ENCODE results near the gene RAET1L.
"Not testable (repeated sequence)": the region's sequence is repeated elsewhere in the genome, so short reads cannot be mapped to it uniquely, and the experiment has no call there.

Gene RAET1L

GRCh38 chr6:150028799-150029198 lies 3.5 kb upstream of the RAET1L start:
- no peak overlapping the region for H3K4me3 ChIP-seq
- no peak for DNase-seq (ENCODE audit: low read depth, low spot score)
- H3K9ac ChIP-seq (ENCODE audit: insufficient read length): no peak overlapping the region
- no peaks in the 10 kb centered on the region for H3K36me3 ChIP-seq (ENCODE audit: insufficient read depth, low read length)
- H3K9me3 ChIP-seq (ENCODE audit: low read depth, low read length): no peaks in the 10 kb centered on the region
- no peak overlapping the region for H3K27ac ChIP-seq
- no peak for TF ChIP-seq EZH2 (IDR thresholded peaks at IDR 0.05)
- TF ChIP-seq POLR2AphosphoS5 (IDR thresholded peaks at IDR 0.05; ENCODE audit: borderline replicate concordance, low read depth, low read length): no peak

GRCh38 chr6:150027806-150028565 lies 2.7 kb upstream of the RAET1L start:
- Histone ChIP-seq H3K9me3 (ENCODE audit: low read depth, low read length) (no peaks in the 10 kb centered on the region), H3K36me3 (ENCODE audit: insufficient read depth, low read length) (no peaks in the 10 kb centered on the region), H3K4me3 (no peak overlapping the region), H3K27ac (no peak overlapping the region), H3K9ac (ENCODE audit: insufficient read length) (no peak overlapping the region)
- TF ChIP-seq POLR2AphosphoS5 (IDR thresholded peaks at IDR 0.05; ENCODE audit: borderline replicate concordance, low read depth, low read length) (no peak), FOXP2 (optimal IDR thresholded peaks at IDR 0.05; ENCODE audit: control extremely low read depth, extremely low read length, insufficient read depth) (no peak), EZH2 (IDR thresholded peaks at IDR 0.05) (no peak)
- DNase-seq (ENCODE audit: low read depth, low spot score): no peak

- Histone ChIP-seq H3K27ac (no peak overlapping the region), H3K4me3 (no peak overlapping the region), H3K9ac (ENCODE audit: insufficient read length) (no peak overlapping the region), H3K36me3 (ENCODE audit: insufficient read depth, low read length) (no peaks in the 10 kb centered on the region), H3K9me3 (ENCODE audit: low read depth, low read length) (no peaks in the 10 kb centered on the region)
- no peak for DNase-seq (ENCODE audit: low read depth, low spot score)
- TF ChIP-seq FOXP2 (optimal IDR thresholded peaks at IDR 0.05; ENCODE audit: control extremely low read depth, extremely low read length, insufficient read depth) (no peak), EZH2 (IDR thresholded peaks at IDR 0.05) (no peak), POLR2AphosphoS5 (IDR thresholded peaks at IDR 0.05; ENCODE audit: borderline replicate concordance, low read depth, low read length) (no peak)
These were observed 1.9 kb upstream of the RAET1L start for GRCh38 chr6:150026976-150027805.

GRCh38 chr6:150024646-150025155 lies 631 bp downstream of the RAET1L start:
- DNase-seq (ENCODE audit: low read depth, low spot score): no peak
- no peaks in the 10 kb centered on the region for H3K36me3 ChIP-seq (ENCODE audit: insufficient read depth, low read length)
- TF ChIP-seq EZH2 (IDR thresholded peaks at IDR 0.05): no peak
- TF ChIP-seq POLR2AphosphoS5 (IDR thresholded peaks at IDR 0.05; ENCODE audit: borderline replicate concordance, low read depth, low read length): no peak
- no peak for TF ChIP-seq FOXP2 (optimal IDR thresholded peaks at IDR 0.05; ENCODE audit: control extremely low read depth, extremely low read length, insufficient read depth)
- H3K9me3 ChIP-seq (ENCODE audit: low read depth, low read length): no peaks in the 10 kb centered on the region
- no peak overlapping the region for H3K27ac ChIP-seq
- H3K9ac ChIP-seq (ENCODE audit: insufficient read length): no peak overlapping the region
- no peak overlapping the region for H3K4me3 ChIP-seq

- not testable (repeated sequence) for H3K4me3 ChIP-seq; DNase-seq (ENCODE audit: low read depth, low spot score); H3K36me3 ChIP-seq (ENCODE audit: insufficient read depth, low read length); H3K9ac ChIP-seq (ENCODE audit: insufficient read length); H3K9me3 ChIP-seq (ENCODE audit: low read depth, low read length); H3K27ac ChIP-seq
These were observed 1.3 kb downstream of the RAET1L start for GRCh38 chr6:150024021-150024420.

- not testable (repeated sequence) for H3K9me3 ChIP-seq (ENCODE audit: low read depth, low read length); DNase-seq (ENCODE audit: low read depth, low spot score); H3K4me3 ChIP-seq
These were observed 3.5 kb downstream of the RAET1L start for GRCh38 chr6:150021870-150022269.

GRCh38 chr6:150018846-150019580 lies 6.3 kb downstream of the RAET1L start:
- TF ChIP-seq FOXP2 (optimal IDR thresholded peaks at IDR 0.05; ENCODE audit: control extremely low read depth, extremely low read length, insufficient read depth) (no peak), POLR2AphosphoS5 (IDR thresholded peaks at IDR 0.05; ENCODE audit: borderline replicate concordance, low read depth, low read length) (no peak), EZH2 (IDR thresholded peaks at IDR 0.05) (no peak)
- no peaks in the 10 kb centered on the region for H3K36me3 ChIP-seq (ENCODE audit: insufficient read depth, low read length)
- no peak for DNase-seq (ENCODE audit: low read depth, low spot score)

More at GRCh38 chr6:150021870-150022269, 3.5 kb downstream of the RAET1L start:
- H3K36me3 ChIP-seq (ENCODE audit: insufficient read depth, low read length); H3K27ac ChIP-seq; H3K9ac ChIP-seq (ENCODE audit: insufficient read length): not testable (repeated sequence)

GRCh38 chr6:150017186-150017521 lies 8.2 kb downstream of the RAET1L start:
- H3K9ac ChIP-seq (ENCODE audit: insufficient read length); DNase-seq (ENCODE audit: low read depth, low spot score); H3K9me3 ChIP-seq (ENCODE audit: low read depth, low read length); H3K27ac ChIP-seq; H3K4me3 ChIP-seq; H3K36me3 ChIP-seq (ENCODE audit: insufficient read depth, low read length): not testable (repeated sequence)

More at GRCh38 chr6:150018846-150019580, 6.3 kb downstream of the RAET1L start:
- Histone ChIP-seq H3K9me3 (ENCODE audit: low read depth, low read length) (no peaks in the 10 kb centered on the region), H3K27ac (no peak overlapping the region), H3K9ac (ENCODE audit: insufficient read length) (no peak overlapping the region), H3K4me3 (no peak overlapping the region)

Measured in SK-N-MC (cell line).